ENCODE data around the gene SLC2A5.
"Not testable (repeated sequence)": the region's sequence is repeated elsewhere in the genome, so short reads cannot be mapped to it uniquely, and the experiment has no call there.

SLC2A5 gene

GRCh38 chr1:9069326-9070100 lies at the start of gene SLC2A5:
SLC2A5 (minus strand) TSS chr1:9069635; CDS start chr1:9069536, 99 bp downstream.
- DNase-seq (ENCODE audit: low read depth, low spot score), result no peak

- no peak for DNase-seq (ENCODE audit: low read depth, low spot score)
Observed at GRCh38 chr1:9118186-9118585, 48.8 kb upstream of the SLC2A5 start.

- DNase-seq (ENCODE audit: low read depth, low spot score), result no peak
Observed at GRCh38 chr1:9115351-9116205, 46.1 kb upstream of the SLC2A5 start.

GRCh38 chr1:9112961-9113880 lies 43.8 kb upstream of the SLC2A5 start:
- DNase-seq (ENCODE audit: low read depth, low spot score), result no peak

GRCh38 chr1:9111957-9112356 lies 42.5 kb upstream of the SLC2A5 start:
- DNase-seq (ENCODE audit: low read depth, low spot score), result no peak

- DNase-seq (ENCODE audit: low read depth, low spot score), result no peak
Observed at GRCh38 chr1:9111357-9111691, 41.9 kb upstream of the SLC2A5 start.

GRCh38 chr1:9110669-9111356 lies 41.4 kb upstream of the SLC2A5 start:
- DNase-seq (ENCODE audit: low read depth, low spot score), result peak; percentile 61

GRCh38 chr1:9108056-9108665 lies 38.7 kb upstream of the SLC2A5 start:
- no peak for DNase-seq (ENCODE audit: low read depth, low spot score)

- no peak for DNase-seq (ENCODE audit: low read depth, low spot score)
Observed at GRCh38 chr1:9107136-9107535, 37.7 kb upstream of the SLC2A5 start.

GRCh38 chr1:9106286-9106685 lies 36.9 kb upstream of the SLC2A5 start:
- no peak for DNase-seq (ENCODE audit: low read depth, low spot score)

GRCh38 chr1:9105336-9105867 lies 36.0 kb upstream of the SLC2A5 start:
- no peak for DNase-seq (ENCODE audit: low read depth, low spot score)

GRCh38 chr1:9101510-9102146 lies 32.2 kb upstream of the SLC2A5 start:
- DNase-seq (ENCODE audit: low read depth, low spot score), result no peak

GRCh38 chr1:9100471-9101043 lies 31.1 kb upstream of the SLC2A5 start:
- no peak for DNase-seq (ENCODE audit: low read depth, low spot score)

- no peak for DNase-seq (ENCODE audit: low read depth, low spot score)
Observed at GRCh38 chr1:9099555-9099954, 30.1 kb upstream of the SLC2A5 start.

GRCh38 chr1:9097947-9098705 lies 28.7 kb upstream of the SLC2A5 start:
- no peak for DNase-seq (ENCODE audit: low read depth, low spot score)

- DNase-seq (ENCODE audit: low read depth, low spot score), result no peak
Observed at GRCh38 chr1:9095818-9096217, 26.4 kb upstream of the SLC2A5 start.

GRCh38 chr1:9093996-9094595 lies 24.7 kb upstream of the SLC2A5 start:
- DNase-seq (ENCODE audit: low read depth, low spot score), result not testable (repeated sequence)

GRCh38 chr1:9093581-9093980 lies 24.1 kb upstream of the SLC2A5 start:
- DNase-seq (ENCODE audit: low read depth, low spot score), result no peak

GRCh38 chr1:9093091-9093490 lies 23.7 kb upstream of the SLC2A5 start:
- DNase-seq (ENCODE audit: low read depth, low spot score), result no peak

All from activated CD4-positive, CD25-positive, alpha-beta regulatory T cell treated with anti-CD3 and anti-CD28 coated beads, Interleukin-2, amount 50 U/mL, for 16 hours (primary cell).